Esophagus squamous epithelium (tissue), 4 donors: Measurements from ENCODE around the gene SLC7A7.

ENCODE experiments used
- POLR2A ChIP-seq, 4 donors: fragments of 450-650 bp; IDR thresholded peaks; one replicate each; pipeline ENCODE4 v1.6.1; 2017; ENCODE audit warnings: antibody characterized with exemption in 4 of 4, mild to moderate bottlenecking in 4 of 4, moderate library complexity in 3 of 4
- TF ChIP-seq, protein P1 (sequence below), 6 experiments: fragments of 450-650 bp in 4 of 6; fragments of 200-600 bp in 2 of 6; sonication (generic) in 2 of 6; IDR thresholded peaks; one replicate each; pipeline ENCODE4 v1.5.1; 2016 to 2019; ENCODE audit warnings: antibody characterized with exemption in 6 of 6, mild to moderate bottlenecking in 4 of 6, moderate library complexity in 4 of 6

DNA sequence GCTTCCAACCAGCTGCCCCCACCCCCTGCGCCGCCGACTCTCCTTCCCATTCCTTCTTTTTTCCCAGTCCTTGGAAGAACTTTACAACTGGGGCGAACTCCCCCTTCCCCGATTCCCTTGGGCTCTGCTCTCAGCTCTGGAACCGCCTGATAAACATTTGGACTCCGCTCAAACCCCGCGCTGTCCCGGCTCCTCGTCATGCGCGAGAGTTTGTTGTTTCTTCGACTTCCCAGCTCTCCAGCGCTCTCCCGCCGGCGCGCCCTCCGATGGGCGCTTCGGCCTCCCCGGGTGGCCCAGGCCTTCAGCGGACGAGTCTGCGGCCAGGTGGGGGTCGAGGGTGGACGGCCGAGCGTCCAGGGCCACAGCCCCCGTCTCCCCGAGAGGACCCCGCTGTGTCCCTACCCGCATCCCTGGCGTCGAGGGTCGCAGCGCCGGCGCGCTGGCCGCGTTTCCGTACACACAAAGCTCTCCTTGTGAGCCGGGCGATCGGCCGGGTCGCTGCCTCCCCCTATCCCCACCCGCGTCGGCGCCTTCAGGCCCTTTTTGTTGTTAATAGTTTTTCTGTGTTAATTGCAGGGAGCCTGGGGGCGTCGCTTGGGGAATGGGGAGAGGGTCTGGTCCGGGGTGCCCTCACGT, 22.0 kb upstream of the SLC7A7 start:
- TF ChIP-seq, protein P1, sequence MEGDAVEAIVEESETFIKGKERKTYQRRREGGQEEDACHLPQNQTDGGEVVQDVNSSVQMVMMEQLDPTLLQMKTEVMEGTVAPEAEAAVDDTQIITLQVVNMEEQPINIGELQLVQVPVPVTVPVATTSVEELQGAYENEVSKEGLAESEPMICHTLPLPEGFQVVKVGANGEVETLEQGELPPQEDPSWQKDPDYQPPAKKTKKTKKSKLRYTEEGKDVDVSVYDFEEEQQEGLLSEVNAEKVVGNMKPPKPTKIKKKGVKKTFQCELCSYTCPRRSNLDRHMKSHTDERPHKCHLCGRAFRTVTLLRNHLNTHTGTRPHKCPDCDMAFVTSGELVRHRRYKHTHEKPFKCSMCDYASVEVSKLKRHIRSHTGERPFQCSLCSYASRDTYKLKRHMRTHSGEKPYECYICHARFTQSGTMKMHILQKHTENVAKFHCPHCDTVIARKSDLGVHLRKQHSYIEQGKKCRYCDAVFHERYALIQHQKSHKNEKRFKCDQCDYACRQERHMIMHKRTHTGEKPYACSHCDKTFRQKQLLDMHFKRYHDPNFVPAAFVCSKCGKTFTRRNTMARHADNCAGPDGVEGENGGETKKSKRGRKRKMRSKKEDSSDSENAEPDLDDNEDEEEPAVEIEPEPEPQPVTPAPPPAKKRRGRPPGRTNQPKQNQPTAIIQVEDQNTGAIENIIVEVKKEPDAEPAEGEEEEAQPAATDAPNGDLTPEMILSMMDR (IDR thresholded peaks at IDR 0.05): no peak
- TF ChIP-seq POLR2A (IDR thresholded peaks at IDR 0.05): peak in 1 of 4 donors; percentile 9
